ENCODE data around the gene ZSCAN5A. TPM values are rescaled to one million over a fixed set of nuclear protein-coding genes. Genes with fewer than 3 reads are reported as not detected.
"Not testable (repeated sequence)": the region's sequence is repeated elsewhere in the genome, so short reads cannot be mapped to it uniquely, and the experiment has no call there.

ZSCAN5A gene
- total and polyA plus RNA-seq, 10 of the 15 experiments (the other 5 are each of a cell fraction or from before 2014, with no cell fraction given), result 5.5 to 12.0 (median 8.7) TPM

DNA sequence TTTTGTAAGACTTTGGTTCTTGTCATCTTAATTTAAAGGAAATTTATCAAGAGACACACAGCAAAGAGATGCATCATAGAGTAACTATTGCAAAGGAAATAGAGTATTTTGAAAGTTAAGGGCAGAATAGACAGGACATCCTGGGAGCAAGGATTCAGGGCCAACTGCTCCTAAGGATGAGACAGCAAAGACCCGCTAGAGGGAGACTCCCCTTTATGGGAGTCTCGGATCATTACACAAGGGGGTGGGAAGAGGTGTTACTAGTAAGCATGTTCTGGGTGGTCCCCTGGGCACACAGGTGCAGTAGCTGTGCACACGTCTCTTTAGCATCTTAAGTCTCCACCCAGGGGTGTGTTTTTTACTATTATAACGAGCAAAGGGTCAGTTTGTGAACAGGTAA, 102.9 kb downstream of the ZSCAN5A start (continued):
- TF ChIP-seq ETV6 (conservative IDR thresholded peaks at IDR 0.05 in 1 of 2, IDR thresholded peaks at IDR 0.05 in 1 of 2; ENCODE audit: borderline replicate concordance in 1 of 2, low read depth in 1 of 2) (no peak), SREBF1 (IDR thresholded peaks at IDR 0.05; ENCODE audit: low read length) (no peak), EP300 (IDR thresholded peaks at IDR 0.05; ENCODE audit: borderline replicate concordance in 1 of 2, control insufficient read depth in 1 of 2, low read depth in 2 of 2, low read length in 2 of 2) (no peak), ZNF384 (IDR thresholded peaks at IDR 0.05; ENCODE audit: borderline replicate concordance, low read depth, low read length) (no peak), FOXM1 (IDR thresholded peaks at IDR 0.05; ENCODE audit: low read depth, low read length) (no peak), STAT3 (IDR thresholded peaks at IDR 0.05; ENCODE audit: low read depth, low read length) (no peak), MTA2 (IDR thresholded peaks at IDR 0.05; ENCODE audit: low read depth) (no peak)

DNA sequence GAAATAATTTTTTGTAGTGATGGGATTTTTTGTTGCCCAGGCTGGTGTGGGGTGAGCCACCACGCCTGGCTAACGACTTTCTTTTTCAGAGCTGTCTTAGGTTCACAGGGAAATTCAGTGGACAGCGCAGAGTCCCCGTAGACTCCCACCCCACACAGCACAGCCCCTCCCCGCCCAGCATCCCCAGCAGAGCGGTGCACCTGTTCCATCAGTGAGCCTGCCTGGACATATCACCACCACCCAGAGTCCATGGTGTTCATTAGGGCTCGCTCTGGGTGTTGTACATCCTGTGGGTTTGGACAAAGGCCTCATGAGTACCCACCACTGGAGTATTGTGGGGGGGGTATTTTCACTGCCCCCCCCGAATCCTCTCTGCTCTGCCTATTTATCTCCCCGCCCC, 104.6 kb downstream of the ZSCAN5A start:
- in situ Hi-C loops (cut with MboI); DNase-seq (ENCODE audit: low read depth, low spot score); H3K27ac ChIP-seq (ENCODE audit: control insufficient read depth, insufficient read depth); POLR2A ChIA-PET; H3K79me2 ChIP-seq (ENCODE audit: control insufficient read depth, insufficient read depth, low read length); H3K4me2 ChIP-seq (ENCODE audit: control insufficient read depth, insufficient read depth); H3K27me3 ChIP-seq (replicated peaks in 1 of 2; ENCODE audit: control insufficient read depth in 2 of 2, insufficient read depth in 2 of 2, low read length in 1 of 2); FAIRE-seq; H2AFZ ChIP-seq (ENCODE audit: control insufficient read depth, low read depth, low read length); BruUV-seq (replicated peaks); SMC1A ChIA-PET (ENCODE audit: uncharacterized antibody, unreplicated experiment); intact Hi-C loops (cut with micrococcal nuclease; ENCODE audit: unreplicated experiment); H3K36me3 ChIP-seq (ENCODE audit: control insufficient read depth in 2 of 2, insufficient read depth in 2 of 2, low read length in 1 of 2); H3K4me1 ChIP-seq (ENCODE audit: control insufficient read depth, insufficient read depth, low read length); ATAC-seq; RAD21 ChIA-PET (ENCODE audit: unreplicated experiment); H3K9ac ChIP-seq (ENCODE audit: control insufficient read depth, insufficient read depth, low read length); H3K9me3 ChIP-seq (replicated peaks; ENCODE audit: control insufficient read depth, insufficient read depth, low read length); CTCF ChIA-PET; H3K4me3 ChIP-seq; H4K20me1 ChIP-seq (ENCODE audit: control insufficient read depth, insufficient read depth): not testable (repeated sequence)
- 36% methylated on average over 7 of the region's 9 CpGs for WGBS (ENCODE audit: insufficient coverage, insufficient replicate concordance, low lambda C conversion rate, missing lambda C conversion rate)

All from GM12878 (cell line).